ENCODE measurements around the gene TEN1.

Gene TEN1

DNA sequence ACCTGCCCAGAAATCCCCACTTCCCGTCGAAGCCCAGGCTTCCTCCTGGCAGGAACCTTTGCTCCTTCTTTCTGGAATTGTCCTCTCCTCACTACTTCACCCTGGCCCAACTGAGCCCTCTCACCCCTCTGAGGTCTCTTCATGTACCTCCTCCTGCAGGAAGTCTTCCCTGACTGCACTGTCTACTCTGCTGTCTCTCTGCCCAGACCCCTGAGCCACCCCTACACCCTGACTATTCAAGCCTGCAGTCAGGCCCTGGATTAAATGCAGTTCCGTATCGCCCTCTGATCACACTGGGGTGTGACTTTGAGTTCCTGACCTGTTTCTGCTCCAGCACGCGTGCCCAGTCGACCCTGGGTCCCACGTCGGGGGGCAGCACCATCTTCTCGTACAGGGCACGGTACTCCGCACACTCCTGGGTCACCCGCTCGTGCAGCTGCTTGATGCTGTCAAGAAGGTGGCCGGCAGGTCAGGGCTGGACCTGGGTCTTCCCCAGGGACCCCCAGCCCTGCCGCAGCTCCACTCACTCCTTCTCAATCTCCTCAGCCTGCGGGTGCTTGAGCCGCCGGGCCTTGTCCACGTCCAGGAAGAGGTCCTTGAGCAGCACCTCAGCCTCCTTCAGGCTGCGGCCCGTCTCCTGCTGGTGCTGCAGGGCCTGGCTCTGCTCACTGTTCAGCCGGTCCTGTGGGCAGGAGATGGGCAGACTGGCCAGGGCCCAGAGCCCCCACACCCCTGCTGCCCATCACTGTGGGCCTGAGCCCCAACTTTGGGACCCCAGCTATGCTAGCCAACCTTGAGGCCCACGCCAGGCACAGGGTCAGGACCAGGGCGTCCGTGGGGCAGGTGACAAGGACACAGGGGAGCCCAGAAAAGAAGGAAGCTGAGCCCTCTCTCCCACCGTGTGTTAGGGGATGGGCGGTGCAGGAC is 44.2 kb downstream of the TEN1 start:
- TF ChIP-seq POLR2AphosphoS5 (IDR thresholded peaks at IDR 0.05; ENCODE audit: low read depth, low read length) (no peak), POU2F2 (IDR thresholded peaks at IDR 0.05; ENCODE audit: low read depth, low read length) (no peak), PAX5 (IDR thresholded peaks at IDR 0.05; ENCODE audit: insufficient read depth, low read length, severe bottlenecking) (no peak)
- FAIRE-seq (no peak), DNase-seq (ENCODE audit: insufficient read length, low spot score) (no peak)

GRCh38 chr17:76023900-76024237 is 44.8 kb downstream of the TEN1 start:
- DNase-seq (ENCODE audit: insufficient read length, low spot score) (no peak), FAIRE-seq (no peak)
- TF ChIP-seq SPI1 (IDR thresholded peaks at IDR 0.05; ENCODE audit: low read depth, low read length) (no peak), PAX5 (IDR thresholded peaks at IDR 0.05; ENCODE audit: insufficient read depth, low read length, severe bottlenecking) (no peak), POU2F2 (IDR thresholded peaks at IDR 0.05; ENCODE audit: low read depth, low read length) (no peak), POLR2A (IDR thresholded peaks at IDR 0.05; ENCODE audit: low read depth, low read length) (no peak), POLR2AphosphoS5 (IDR thresholded peaks at IDR 0.05; ENCODE audit: low read depth, low read length) (no peak), TAF1 (IDR thresholded peaks at IDR 0.05; ENCODE audit: low read depth, low read length) (no peak)

DNA sequence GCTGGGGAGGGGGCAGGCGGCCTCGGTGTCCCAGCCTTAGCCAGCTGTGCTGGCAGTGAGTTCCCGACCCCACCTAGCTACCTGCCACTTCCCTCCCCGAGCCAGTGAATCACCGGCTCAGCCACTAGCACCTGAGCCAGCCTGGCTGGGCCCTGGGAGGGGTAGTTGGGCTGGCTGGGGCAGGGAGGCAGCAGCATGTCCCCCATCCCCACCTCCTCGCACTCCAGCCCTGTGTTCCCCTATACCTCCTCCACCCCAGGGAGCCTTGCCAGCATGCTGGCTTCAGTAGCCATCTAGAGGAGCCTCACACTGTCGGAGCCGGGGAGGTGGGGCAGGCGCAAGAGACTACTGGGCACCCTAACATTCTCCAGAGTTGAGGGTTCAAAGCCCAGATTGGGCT is 45.3 kb downstream of the TEN1 start:
- FAIRE-seq (no peak), DNase-seq (ENCODE audit: insufficient read length, low spot score) (no peak)
- TF ChIP-seq POU2F2 (IDR thresholded peaks at IDR 0.05; ENCODE audit: low read depth, low read length) (no peak), POLR2AphosphoS5 (IDR thresholded peaks at IDR 0.05; ENCODE audit: low read depth, low read length) (no peak), TAF1 (IDR thresholded peaks at IDR 0.05; ENCODE audit: low read depth, low read length) (no peak), POLR2A (IDR thresholded peaks at IDR 0.05; ENCODE audit: low read depth, low read length) (no peak), PAX5 (IDR thresholded peaks at IDR 0.05; ENCODE audit: insufficient read depth, low read length, severe bottlenecking) (no peak), SPI1 (IDR thresholded peaks at IDR 0.05; ENCODE audit: low read depth, low read length) (no peak)

GRCh38 chr17:76025294-76025693 is 46.3 kb downstream of the TEN1 start:
- DNase-seq (ENCODE audit: insufficient read length, low spot score) = no peak
- FAIRE-seq = no peak
- TF ChIP-seq POLR2A (IDR thresholded peaks at IDR 0.05; ENCODE audit: low read depth, low read length) (no peak), TAF1 (IDR thresholded peaks at IDR 0.05; ENCODE audit: low read depth, low read length) (no peak), SPI1 (IDR thresholded peaks at IDR 0.05; ENCODE audit: low read depth, low read length) (no peak), PAX5 (IDR thresholded peaks at IDR 0.05; ENCODE audit: insufficient read depth, low read length, severe bottlenecking) (no peak), POU2F2 (IDR thresholded peaks at IDR 0.05; ENCODE audit: low read depth, low read length) (no peak), POLR2AphosphoS5 (IDR thresholded peaks at IDR 0.05; ENCODE audit: low read depth, low read length) (no peak)

GRCh38 chr17:76026714-76027158 is 47.7 kb downstream of the TEN1 start:
- DNase-seq (ENCODE audit: insufficient read length, low spot score) = no peak
- no peak for TF ChIP-seq TAF1 (IDR thresholded peaks at IDR 0.05; ENCODE audit: low read depth, low read length)
- no peak for FAIRE-seq

GRCh38 chr17:76027159-76027839 is 48.3 kb downstream of the TEN1 start, which contains the start of gene EVPL:
Gene EVPL, minus strand, starts transcription at chr17:76027306. Its CDS starts 108 bp downstream, at chr17:76027198.
- FAIRE-seq (no peak), DNase-seq (ENCODE audit: insufficient read length, low spot score) (no peak)
- TF ChIP-seq TAF1 (IDR thresholded peaks at IDR 0.05; ENCODE audit: low read depth, low read length) (no peak), POLR2AphosphoS5 (IDR thresholded peaks at IDR 0.05; ENCODE audit: low read depth, low read length) (no peak), POU2F2 (IDR thresholded peaks at IDR 0.05; ENCODE audit: low read depth, low read length) (no peak), SPI1 (IDR thresholded peaks at IDR 0.05; ENCODE audit: low read depth, low read length) (no peak), PAX5 (IDR thresholded peaks at IDR 0.05; ENCODE audit: insufficient read depth, low read length, severe bottlenecking) (no peak), POLR2A (IDR thresholded peaks at IDR 0.05; ENCODE audit: low read depth, low read length) (no peak)

DNA sequence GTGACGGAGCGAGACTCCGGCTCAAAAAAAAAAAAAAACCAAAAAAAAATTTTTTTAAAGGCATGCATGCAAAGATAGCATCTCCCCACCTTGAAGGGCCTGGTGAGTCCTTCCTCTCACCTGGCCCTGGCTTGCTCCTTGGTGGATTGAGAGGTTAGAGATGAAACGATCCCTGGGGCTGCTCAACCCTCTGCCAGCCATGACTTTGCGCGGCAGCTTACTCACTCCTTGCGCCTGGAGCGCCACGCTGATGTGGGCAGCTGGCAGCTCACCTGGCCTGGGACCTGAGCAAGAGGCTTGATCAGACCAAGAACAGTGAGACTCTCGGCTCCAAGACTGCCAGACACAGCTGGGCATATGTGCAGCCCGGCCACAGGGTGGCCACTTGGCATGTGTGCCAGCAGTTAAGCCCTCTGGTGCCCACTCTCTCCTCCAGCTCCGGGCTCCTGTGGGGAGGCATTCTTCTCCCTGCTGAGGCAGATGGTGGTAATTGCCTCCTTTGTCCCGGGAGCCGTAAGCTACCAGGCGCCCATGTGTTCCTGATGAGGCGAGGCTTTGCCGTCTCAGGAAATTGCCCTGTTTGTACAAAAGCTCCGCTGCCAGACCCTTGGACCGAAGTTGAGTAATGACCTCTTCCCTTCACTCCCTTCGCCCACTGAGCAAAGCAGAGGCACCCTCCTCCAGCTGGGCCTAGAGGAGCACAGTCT is 53.2 kb downstream of the TEN1 start:
- TF ChIP-seq SPI1 (IDR thresholded peaks at IDR 0.05; ENCODE audit: low read depth, low read length) (no peak), PAX5 (IDR thresholded peaks at IDR 0.05; ENCODE audit: insufficient read depth, low read length, severe bottlenecking) (no peak), POU2F2 (IDR thresholded peaks at IDR 0.05; ENCODE audit: low read depth, low read length) (no peak), POLR2AphosphoS5 (IDR thresholded peaks at IDR 0.05; ENCODE audit: low read depth, low read length) (no peak), TAF1 (IDR thresholded peaks at IDR 0.05; ENCODE audit: low read depth, low read length) (no peak), POLR2A (IDR thresholded peaks at IDR 0.05; ENCODE audit: low read depth, low read length) (no peak)
- no peak for DNase-seq (ENCODE audit: insufficient read length, low spot score)
- no peak for FAIRE-seq

GRCh38 chr17:76032780-76033108 is 53.7 kb downstream of the TEN1 start:
- no peak for TF ChIP-seq PAX5 (IDR thresholded peaks at IDR 0.05; ENCODE audit: insufficient read depth, low read length, severe bottlenecking)
- TF ChIP-seq POLR2A (IDR thresholded peaks at IDR 0.05; ENCODE audit: low read depth, low read length) = no peak
- no peak for TF ChIP-seq TAF1 (IDR thresholded peaks at IDR 0.05; ENCODE audit: low read depth, low read length)
- no peak for TF ChIP-seq POLR2AphosphoS5 (IDR thresholded peaks at IDR 0.05; ENCODE audit: low read depth, low read length)
- TF ChIP-seq POU2F2 (IDR thresholded peaks at IDR 0.05; ENCODE audit: low read depth, low read length) = no peak
- DNase-seq (ENCODE audit: insufficient read length, low spot score) = no peak
- FAIRE-seq = no peak

GRCh38 chr17:76033139-76033538 is 54.1 kb downstream of the TEN1 start:
- DNase-seq (ENCODE audit: insufficient read length, low spot score) (no peak), FAIRE-seq (no peak)
- TF ChIP-seq POLR2AphosphoS5 (IDR thresholded peaks at IDR 0.05; ENCODE audit: low read depth, low read length) (no peak), SPI1 (IDR thresholded peaks at IDR 0.05; ENCODE audit: low read depth, low read length) (no peak), POLR2A (IDR thresholded peaks at IDR 0.05; ENCODE audit: low read depth, low read length) (no peak), TAF1 (IDR thresholded peaks at IDR 0.05; ENCODE audit: low read depth, low read length) (no peak), PAX5 (IDR thresholded peaks at IDR 0.05; ENCODE audit: insufficient read depth, low read length, severe bottlenecking) (no peak), POU2F2 (IDR thresholded peaks at IDR 0.05; ENCODE audit: low read depth, low read length) (no peak)
